ENCODE measurements around the gene TUBGCP2. TPM values are rescaled to one million over a fixed set of nuclear protein-coding genes. Genes with fewer than 3 reads are reported as not detected.
A peak's percentile ranks its signal among the peaks of the same experiment; 100 is the strongest.

The TUBGCP2 gene
- polyA plus RNA-seq, 3 donors: 25.9 to 78.6 (median 39.3) TPM

- Histone ChIP-seq H3K9ac (ENCODE audit: insufficient read depth, low read length, poor library complexity, severe bottlenecking) (peak within 1 kb of the TSS; percentile 78), H3K27ac (ENCODE audit: low read depth in 1 of 2, low read length in 2 of 2) (peak within 1 kb of the TSS in 1 of 2 donors; percentile 62), H3K4me3 (replicated peaks in 1 of 3; ENCODE audit: low read depth in 2 of 3, low read length in 3 of 3) (peak within 1 kb of the TSS; percentile 63 to 77 (median 69)), H3K36me3 (replicated peaks in 1 of 2; ENCODE audit: control insufficient read depth in 1 of 2, insufficient read depth in 2 of 2, low read length in 2 of 2) (peaks cover 8 to 17% of the 10 kb centered on the region in 2 donors), H2AFZ (ENCODE audit: insufficient read depth, low read depth, low read length, poor library complexity, severe bottlenecking) (peak within 1 kb of the TSS; percentile 83), H3K27me3 (ENCODE audit: control insufficient read depth in 2 of 2, insufficient read depth in 2 of 2, low read length in 2 of 2) (no peaks in the 10 kb centered on the region), H3K9me3 (replicated peaks in 1 of 2; ENCODE audit: control insufficient read depth in 1 of 2, insufficient read depth in 1 of 2, low read length in 2 of 2) (no peaks in the 10 kb centered on the region), H3K79me2 (ENCODE audit: insufficient read depth, low read length) (peaks cover 3% of the 10 kb centered on the region), H4K20me1 (ENCODE audit: insufficient read depth, low read length) (peaks cover 30% of the 10 kb centered on the region), H3K4me2 (replicated peaks; ENCODE audit: extremely low read depth, low read length, poor library complexity, severe bottlenecking) (peak within 1 kb of the TSS; percentile 92), H3K4me1 (ENCODE audit: control insufficient read depth in 1 of 2, insufficient read depth in 2 of 2, low read length in 2 of 2) (peaks cover 11 to 20% of the 10 kb centered on the region in 2 donors)
- Mint-ChIP-seq H3K36me3 (peaks cover 13 to 16% of the 10 kb centered on the region in 2 donors), H3K4me3 (peak within 1 kb of the TSS; percentile 77 to 87), H3K27ac (peak within 1 kb of the TSS in 3 of 7 donors; percentile 50 to 57 (median 50)), H3K9me3 (peaks cover 0 to 1% (median 0%) of the 10 kb centered on the region in 7 donors), H3K4me1 (peaks cover 12% of the 10 kb centered on the region), H3K27me3 (ENCODE audit: low read depth in 3 of 3) (peaks cover 0 to 6% (median 0%) of the 10 kb centered on the region in 3 donors)
- no peak for TF ChIP-seq CTCF (IDR thresholded peaks at IDR 0.05)
- WGBS (ENCODE audit: insufficient coverage): under 1% methylated on average over 61 of the region's 83 CpGs
- intact Hi-C loops (cut with micrococcal nuclease): no loop called here
- DNase-seq: peak; percentile 68 to 77 (median 70)
These were observed 48.9 kb upstream of the TUBGCP2 start, which contains the start of gene FUOM for GRCh38 chr10:133357285-133358161. Gene FUOM (minus strand): TSS chr10:133358019. CDS start chr10:133358007, 12 bp downstream.

- Histone ChIP-seq H3K79me2 (ENCODE audit: insufficient read depth, low read length) (peaks cover 3% of the 10 kb centered on the region), H3K4me3 (replicated peaks in 1 of 3; ENCODE audit: low read depth in 2 of 3, low read length in 3 of 3) (peak overlapping the region; percentile 63 to 77 (median 69)), H3K4me2 (replicated peaks; ENCODE audit: extremely low read depth, low read length, poor library complexity, severe bottlenecking) (peak overlapping the region; percentile 92), H3K27ac (ENCODE audit: low read depth in 1 of 2, low read length in 2 of 2) (no peak overlapping the region), H3K4me1 (ENCODE audit: control insufficient read depth in 1 of 2, insufficient read depth in 2 of 2, low read length in 2 of 2) (peaks cover 11 to 20% of the 10 kb centered on the region in 2 donors), H3K9me3 (replicated peaks in 1 of 2; ENCODE audit: control insufficient read depth in 1 of 2, insufficient read depth in 1 of 2, low read length in 2 of 2) (no peaks in the 10 kb centered on the region), H3K27me3 (ENCODE audit: control insufficient read depth in 2 of 2, insufficient read depth in 2 of 2, low read length in 2 of 2) (no peaks in the 10 kb centered on the region), H2AFZ (ENCODE audit: insufficient read depth, low read depth, low read length, poor library complexity, severe bottlenecking) (peak overlapping the region; percentile 83), H4K20me1 (ENCODE audit: insufficient read depth, low read length) (peaks cover 30% of the 10 kb centered on the region), H3K9ac (ENCODE audit: insufficient read depth, low read length, poor library complexity, severe bottlenecking) (peak overlapping the region; percentile 78), H3K36me3 (replicated peaks in 1 of 2; ENCODE audit: control insufficient read depth in 1 of 2, insufficient read depth in 2 of 2, low read length in 2 of 2) (peaks cover under 1 to 8% of the 10 kb centered on the region in 2 donors)
- Mint-ChIP-seq H3K4me1 (peaks cover 12% of the 10 kb centered on the region), H3K4me3 (peak overlapping the region; percentile 77 to 87), H3K27me3 (ENCODE audit: low read depth in 3 of 3) (peaks cover 0 to 8% (median 0%) of the 10 kb centered on the region in 3 donors), H3K9me3 (peaks cover 0 to 1% (median 0%) of the 10 kb centered on the region in 7 donors), H3K36me3 (peaks cover 6 to 8% of the 10 kb centered on the region in 2 donors), H3K27ac (peak overlapping the region in 1 of 7 donors; percentile 50)
- DNase-seq: no peak
- intact Hi-C loops (cut with micrococcal nuclease): no loop called here
- TF ChIP-seq CTCF (IDR thresholded peaks at IDR 0.05): no peak
- WGBS (ENCODE audit: insufficient coverage): 59% methylated on average over 25 of the region's 27 CpGs
These were observed 48.0 kb upstream of the TUBGCP2 start for GRCh38 chr10:133356549-133357284.

Measured in CD14-positive monocyte (primary cell).